NOMO-1 treated with dmso at 0.1 percent for 144 hours (cell line): Measurements from ENCODE around the gene CPB2.
A peak's percentile ranks its signal among the peaks of the same experiment; 100 is the strongest.

ENCODE experiments used
- DNase-seq: peaks from one replicate; lab custom pipeline; 2025; ENCODE audit not compliant: unreplicated experiment; lab: John Stamatoyannopoulos, UW

The CPB2 gene

DNA sequence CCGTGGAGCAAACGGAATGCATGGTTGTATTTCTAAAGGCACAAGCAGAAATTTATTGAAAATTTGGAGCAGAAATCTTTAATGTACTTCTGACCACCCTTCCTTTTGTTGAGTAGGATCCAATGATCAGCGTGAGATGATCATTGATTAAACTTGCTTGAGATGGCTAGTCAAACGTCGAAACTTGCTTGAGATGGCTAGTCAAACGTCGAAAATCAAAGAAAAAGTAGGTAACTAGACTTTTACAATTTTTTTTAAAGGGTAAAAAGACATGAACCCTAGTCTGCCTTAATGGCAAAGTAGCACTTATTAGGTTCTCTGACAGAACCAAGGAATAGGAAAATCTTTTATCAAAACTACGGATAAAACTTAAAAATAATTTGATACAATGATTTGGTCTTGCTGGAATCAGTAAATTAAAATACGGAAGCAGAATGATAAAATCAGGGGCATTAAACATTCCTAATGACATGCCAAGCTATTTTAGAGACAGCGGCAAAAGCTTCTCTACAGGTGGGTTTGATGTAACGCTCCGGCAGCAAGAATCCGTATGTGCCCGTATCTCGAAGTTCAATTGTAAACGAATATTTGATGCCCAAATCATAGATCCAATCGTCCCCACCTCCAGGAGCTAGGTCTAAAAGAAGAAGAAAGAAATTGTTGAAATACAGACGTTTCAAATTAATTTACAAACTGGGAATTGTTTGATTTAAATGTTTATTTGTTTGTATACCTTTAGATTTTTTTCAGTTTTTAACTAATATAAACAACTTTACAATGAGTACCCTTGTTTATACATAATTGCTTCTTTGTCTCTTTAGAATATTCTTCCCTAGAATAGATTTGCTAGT, 51.4 kb downstream of the CPB2 start:
- DNase-seq: no peak

DNA sequence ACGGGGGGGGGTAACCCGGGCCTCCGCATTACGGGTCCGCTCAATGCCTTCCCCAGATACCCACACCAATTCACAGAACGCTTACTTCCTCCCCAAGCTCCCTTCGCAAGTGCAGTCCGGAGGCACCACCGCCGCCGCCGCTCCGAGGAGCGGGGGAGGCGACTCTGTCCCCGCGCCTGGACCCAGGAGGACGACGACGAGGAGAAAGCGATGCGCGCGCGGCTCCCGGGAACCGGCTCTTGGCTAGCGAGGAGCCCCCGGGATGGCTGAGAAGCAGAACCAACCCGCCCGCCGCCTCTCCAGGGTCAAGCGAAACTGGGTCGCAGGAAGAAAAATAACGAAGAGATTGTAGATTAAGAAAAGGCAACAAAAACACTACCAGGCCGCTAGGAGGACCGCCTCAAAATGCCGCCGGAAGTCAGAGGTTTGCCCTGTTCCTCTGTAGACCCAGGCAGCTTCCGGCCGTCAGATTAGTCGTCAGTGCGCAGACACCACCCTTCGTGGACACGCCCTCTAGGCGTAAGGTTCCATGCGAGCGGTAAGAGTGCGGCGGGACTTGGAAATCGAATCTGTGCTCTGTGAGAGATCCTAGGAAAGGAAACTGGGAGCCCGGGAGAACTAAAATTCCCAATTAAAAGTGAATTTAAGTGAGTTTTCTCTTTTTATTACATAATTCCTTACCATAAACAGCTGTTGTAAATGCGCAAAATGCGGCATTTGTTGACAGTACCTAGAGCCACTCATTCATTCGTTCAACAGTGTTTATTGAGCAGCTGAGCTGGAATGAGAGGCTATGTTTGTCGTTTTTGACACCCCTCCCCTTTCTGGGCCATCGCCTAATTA, 52.3 kb downstream of the CPB2 start, which contains the start of gene ZC3H13:
Gene ZC3H13, minus strand, starts transcription at position 428 of the 843 bp plus-strand sequence. CDS start 7,239 bp downstream, outside the sequence.
- DNase-seq: peak; percentile 91

DNA sequence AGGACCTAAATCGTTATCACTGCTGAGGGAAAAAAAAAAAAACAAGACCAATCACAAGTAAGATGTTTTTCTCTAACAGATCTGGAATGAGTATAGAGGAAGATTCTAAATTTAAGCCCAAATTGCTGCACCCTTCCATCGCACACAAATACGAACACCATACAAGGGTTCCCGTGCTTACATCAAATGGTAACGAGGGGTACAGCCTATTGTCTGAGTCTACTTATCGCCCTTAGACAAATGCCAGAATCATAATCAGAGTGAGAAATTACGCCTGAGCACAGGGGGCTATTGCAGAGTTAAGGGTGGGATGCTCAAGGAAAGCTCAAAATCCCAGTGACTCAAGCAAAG, 52.9 kb downstream of the CPB2 start:
- no peak for DNase-seq

DNA sequence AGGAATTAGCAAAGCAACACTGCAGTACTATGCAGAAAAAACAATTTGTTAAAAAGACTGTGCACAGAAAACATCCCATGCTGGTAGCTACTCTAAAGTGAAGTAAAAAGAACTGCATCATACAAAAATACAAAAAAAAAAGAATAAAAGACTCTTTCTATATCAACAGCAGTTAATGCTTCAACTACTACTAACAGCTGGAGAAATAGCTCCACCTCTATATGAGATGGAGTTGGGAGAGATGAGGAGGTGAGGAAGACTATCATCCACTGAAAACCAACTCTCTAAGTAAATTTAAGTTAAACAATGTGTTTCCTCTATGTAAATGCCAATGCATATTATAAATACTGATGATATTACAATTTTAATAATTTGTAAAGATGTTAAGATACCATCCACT, 54.1 kb downstream of the CPB2 start:
- DNase-seq: no peak

DNA sequence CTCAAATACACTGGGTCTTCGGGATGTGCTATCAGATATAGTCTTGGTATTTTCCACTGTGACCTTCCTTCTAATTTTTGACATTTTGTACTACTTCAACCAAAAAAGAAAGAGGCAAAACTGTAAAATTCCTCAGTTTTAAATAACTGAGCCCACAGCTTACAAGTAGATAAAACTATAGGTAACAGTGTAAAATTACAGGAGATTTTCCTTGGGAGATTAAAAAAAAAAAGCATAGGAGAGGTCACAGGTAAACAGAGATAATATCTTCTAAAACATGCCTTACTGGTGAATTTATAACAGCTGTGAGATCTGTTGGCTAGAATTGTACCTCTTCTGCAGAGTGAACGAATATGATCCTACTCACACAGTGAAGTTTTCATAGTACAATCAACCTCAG, 59.4 kb downstream of the CPB2 start:
- DNase-seq: no peak

DNA sequence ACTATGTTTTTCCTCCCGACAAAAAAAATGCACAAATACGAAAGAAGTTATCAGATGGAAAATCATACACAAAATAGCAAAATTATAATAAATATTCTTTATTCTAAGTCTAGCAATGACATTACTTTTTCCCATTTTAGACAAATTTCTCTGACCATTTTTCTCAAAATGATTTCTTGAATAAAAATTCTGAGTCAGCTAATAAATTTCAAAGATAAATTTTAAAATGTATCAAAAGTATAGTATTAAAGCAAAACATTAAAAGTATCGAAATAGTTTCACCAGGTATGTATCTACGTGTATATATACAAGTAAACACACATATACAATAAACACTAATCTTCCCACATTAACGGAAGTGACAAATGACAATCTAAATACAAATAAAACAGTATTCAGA, 61.2 kb downstream of the CPB2 start:
- DNase-seq: no peak

DNA sequence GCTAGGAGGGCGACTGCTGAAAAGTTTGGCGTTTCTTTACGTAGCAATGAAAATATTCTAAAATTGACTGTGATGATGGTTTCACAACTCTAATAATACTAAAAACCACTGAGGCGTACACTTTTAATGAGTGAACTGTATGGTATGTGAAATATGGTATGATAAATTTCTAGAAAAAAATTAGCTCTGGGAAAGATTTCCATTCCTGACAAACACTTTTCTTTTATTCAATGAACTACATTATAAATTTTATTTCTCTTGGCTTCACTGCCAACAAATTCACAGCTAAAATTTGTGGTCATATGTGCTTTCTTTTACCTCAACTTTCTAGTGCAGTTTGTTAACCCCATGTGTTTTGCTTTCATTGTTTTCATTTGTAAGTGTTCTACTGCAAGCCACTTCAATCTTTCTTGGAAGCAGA, 63.4 kb downstream of the CPB2 start:
- DNase-seq: no peak

DNA sequence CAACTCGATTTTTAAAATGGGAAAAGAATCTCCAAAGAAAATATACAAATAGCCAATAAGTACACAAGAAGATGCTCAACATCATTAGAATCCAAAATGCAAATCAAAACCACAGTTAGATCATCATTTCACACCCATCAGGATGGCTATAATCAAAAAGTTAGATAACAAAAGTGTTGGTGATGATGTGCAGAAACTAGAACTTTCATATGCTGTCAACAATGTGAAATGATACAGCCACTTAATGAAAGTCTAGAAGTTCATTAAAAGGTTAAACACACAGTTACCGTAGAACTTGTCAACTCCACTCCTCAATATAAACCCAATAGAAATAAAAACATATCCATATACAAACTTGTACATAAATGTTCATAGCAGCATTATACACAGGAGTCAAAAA, 64.1 kb downstream of the CPB2 start:
- no peak for DNase-seq

DNA sequence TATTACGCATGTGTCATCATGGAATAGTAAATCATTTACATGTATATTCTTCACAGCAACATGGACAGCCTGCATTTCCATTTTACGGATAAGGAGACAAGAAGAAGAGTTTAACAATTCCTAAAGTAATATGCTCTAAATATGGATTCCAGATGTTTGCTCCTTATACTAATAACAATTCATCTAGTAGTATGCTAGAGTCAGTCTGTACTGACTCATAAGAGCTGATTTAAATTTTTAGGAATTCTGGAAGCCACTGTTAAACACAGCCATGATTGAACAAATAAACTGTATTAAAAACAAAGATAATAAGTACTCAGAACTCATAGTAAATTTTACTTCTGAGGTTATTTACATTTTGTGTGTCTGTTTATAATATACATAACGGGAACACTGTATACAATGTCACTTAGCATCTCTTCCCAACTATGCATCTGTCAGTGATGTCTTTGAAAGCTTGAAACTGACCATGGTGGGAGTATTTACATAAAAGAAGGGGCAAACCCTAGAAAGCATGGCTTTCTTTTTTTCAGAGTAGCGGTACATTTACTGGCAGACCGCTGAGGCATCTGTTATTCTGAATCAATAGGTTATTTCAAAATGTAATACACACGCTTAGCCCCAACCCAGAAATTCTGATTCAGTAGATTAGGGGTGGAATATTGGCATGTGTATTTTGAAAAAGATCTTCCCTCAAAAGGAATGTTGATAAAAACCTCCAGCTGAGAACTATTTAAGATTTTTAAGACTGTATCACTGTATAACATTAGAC, 65.2 kb downstream of the CPB2 start:
- no peak for DNase-seq

DNA sequence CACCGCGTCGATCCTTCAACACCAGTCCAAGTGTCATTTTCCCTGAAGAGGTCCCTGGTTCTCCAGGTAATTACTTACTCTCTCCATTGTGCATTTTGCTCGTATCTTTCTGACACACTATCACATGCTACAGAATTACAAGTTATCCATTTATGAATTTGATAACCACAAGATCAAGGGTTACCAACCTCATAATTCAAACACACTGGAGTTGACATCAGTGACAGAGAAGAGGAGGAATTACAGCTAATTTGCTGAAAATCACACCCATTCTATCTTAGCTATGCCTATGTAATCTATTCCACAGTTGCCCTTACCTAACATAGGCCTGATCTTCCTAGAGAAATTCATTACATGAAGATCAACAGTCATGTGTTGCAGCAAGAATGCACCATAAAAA, 66.5 kb downstream of the CPB2 start:
- DNase-seq: no peak

DNA sequence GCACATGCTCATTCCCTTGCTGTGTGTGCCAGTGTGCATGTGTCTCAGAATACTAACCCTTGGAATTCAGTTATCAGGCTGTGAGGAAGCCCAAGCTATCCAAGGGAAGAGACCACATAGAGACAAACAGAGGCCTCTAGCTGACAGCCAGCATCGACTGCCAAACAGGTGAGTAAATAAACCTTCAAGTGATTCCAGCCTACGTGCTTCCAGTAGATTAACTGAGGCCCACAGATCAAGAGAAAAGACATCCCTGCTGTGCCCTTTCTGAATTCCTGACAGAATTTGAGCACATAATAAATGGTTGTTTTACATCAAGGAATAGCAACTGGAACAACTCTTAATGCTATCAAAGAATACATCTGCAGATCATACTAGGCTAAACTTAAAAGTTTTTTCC, 69.8 kb downstream of the CPB2 start:
- no peak for DNase-seq

DNA sequence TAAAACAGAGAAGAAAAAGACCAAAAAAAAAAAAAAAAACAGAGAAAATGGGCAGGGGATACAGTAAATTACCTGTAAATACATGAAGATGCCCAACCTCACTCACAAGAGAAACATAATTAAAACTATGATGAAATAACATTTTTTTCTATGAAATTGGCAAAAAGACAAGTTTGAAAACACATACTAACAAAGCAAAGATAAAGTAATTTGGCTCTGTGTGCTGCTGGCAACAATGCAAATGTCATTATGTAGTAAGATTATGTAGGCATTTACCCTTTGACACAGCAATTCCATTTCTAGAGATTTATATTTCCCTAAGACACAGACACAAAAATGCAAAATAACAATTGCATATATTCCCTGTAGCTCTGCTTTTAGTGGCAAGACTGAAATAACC, 72.5 kb downstream of the CPB2 start:
- DNase-seq: no peak

DNA sequence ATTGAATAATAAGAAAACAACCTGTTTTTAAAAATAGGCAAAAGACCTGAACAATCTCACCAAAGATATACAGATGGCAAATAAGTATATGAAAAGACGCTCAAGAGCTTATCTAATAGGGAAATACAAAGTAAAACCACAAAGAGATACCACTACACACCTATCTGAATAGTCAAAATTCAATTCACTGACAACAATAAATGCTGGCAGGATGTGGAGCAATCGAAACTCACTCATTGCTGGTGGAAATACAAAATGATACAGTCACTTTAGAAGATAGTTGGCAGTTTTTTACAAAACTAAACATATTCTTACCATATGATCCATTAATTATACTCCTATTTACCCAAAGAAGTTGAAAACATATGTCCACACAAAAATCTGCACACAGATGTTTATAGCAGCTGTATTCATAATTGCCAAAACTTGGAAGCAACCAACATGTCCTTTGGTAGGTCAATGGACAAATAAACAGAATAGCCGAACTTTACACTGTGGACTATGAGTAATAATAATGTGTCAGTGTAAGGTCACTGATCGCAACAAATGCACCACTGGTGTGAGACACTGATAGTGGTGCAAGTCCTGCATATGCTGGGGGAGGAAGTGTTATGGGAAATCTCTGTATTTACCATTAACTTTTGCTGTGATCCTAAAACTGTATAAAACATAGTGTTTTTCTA, 73.1 kb downstream of the CPB2 start:
- DNase-seq: no peak

DNA sequence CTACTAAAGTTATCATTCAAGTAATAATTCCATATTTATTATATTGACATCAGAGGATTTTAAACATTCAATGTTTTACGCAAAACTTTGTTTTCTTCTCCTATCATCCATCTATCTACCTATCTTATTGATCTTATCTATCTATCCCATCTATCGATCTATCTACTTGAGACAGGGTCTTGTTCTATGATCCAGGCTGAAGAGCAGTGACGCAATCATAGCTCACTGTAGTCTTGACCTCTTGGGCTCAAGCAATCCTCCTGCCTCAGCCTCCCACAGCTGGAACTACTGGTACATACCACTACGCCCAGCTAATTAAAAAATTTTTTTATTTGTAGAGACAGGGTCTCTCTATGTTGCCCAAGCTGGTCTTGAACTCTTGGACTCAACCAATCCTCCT, 79.7 kb downstream of the CPB2 start:
- no peak for DNase-seq

DNA sequence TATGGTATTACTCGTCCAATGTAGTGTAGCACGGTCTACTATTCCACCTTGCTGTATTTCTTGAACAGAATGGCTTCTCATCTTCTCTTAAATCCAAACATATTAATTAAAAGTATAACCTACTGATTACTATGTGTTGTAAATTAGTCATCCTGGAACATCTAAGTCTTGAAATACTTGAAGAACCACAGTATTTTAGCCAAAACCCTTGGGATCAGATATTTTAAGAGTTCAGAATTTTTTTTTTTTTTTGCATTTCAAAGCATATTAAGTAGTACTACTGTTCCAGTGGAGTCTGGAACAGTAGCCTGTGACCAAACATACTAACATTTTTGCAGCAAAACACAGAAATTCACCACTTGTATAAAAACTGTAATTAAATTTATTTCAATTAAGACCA, 82.4 kb downstream of the CPB2 start:
- no peak for DNase-seq

DNA sequence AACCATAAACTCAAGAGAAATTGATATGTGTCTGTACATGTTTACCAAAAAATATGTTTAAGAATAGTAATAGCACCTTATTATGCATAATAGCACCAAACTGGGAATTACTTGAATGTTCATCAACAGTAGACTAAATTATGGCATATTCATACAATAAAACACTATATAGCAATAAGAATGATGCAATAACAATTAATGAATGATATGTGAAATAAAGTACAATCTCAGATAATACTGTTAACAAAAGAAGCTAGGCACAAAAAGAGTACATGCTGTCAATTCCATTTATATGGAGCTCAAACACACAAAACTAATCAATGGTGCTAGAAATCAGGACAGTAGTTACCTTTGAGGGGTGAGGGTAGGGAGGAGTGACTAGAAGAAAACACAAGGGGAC, 88.6 kb downstream of the CPB2 start:
- DNase-seq: no peak

DNA sequence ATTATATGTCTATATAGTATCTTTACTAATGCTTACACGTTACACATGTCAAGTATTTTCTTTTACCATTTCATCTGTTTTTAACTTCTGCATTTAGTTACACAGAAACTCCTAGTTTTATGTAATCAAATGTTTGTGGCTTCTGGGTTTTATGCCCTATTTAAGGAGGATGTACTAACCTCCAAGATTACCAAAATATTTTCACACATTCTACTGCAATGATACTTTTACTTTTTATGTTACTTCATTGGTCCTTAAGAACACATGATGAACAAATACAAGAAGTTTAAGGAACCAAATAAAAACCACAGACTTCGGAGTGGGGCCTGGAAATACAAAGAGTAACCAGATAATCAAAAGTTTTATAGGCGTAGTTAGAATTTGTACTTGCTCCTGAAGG, 89.5 kb downstream of the CPB2 start:
- no peak for DNase-seq

DNA sequence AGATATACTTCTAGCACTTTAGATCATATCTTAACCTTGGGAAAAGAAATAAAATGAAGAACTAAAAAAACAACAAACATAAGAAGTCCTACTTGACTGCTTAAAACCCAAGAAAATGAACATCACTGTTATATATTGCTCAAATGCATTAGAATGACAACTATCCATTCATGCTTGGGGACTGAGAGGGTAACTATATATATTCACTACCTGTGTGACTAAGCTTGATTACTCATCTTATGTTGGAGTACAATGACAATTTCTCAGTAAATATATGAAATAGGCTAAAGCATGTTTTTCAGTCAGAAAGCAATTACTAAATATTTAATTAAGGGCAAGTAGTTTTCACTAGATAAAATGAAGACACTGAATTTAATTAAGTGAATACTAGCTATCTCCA, 92.4 kb downstream of the CPB2 start:
- no peak for DNase-seq

DNA sequence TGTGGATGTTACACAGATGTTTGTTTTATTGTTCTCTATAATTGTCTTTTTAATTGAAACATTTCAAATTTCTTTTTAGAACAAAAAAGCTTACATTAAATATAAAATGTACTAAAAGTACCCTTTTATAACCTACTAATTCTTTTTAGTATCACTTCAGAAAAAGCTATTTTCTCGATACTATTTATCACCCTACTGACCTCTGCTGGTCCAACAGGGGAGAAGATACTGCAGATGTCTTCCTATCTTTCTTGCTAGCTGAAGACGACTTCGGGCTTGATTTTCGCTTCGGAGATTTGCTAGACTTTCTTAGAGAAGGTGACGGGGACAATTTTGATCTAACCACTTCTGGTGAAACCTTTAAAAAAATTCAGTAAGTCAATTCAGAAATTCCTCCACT, 94.7 kb downstream of the CPB2 start:
- no peak for DNase-seq

DNA sequence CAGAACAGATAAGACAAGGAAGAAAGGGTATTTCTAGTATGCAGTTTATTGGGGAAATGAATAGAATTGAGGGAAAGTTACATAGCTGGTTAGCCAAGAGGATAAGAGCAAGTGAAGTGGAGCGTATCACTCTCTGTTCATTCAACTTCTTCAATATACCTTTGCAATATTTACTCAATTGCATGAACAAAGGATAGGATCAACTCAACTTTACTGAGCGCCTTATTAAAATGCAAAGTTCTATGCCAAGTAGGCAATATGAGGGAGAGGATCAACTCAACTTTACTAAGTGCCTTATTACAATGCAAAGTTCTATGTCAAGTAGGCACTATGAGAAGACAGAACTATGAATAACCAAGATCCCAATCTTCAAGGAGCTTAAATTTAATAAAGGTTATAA, 96.2 kb downstream of the CPB2 start:
- DNase-seq: no peak
